ENCODE results near the gene RUNX2. TPM values are rescaled to one million over a fixed set of nuclear protein-coding genes. Genes with fewer than 3 reads are reported as not detected.

RUNX2 gene
- polyA plus RNA-seq, 1 donor: 2.6 TPM

DNA sequence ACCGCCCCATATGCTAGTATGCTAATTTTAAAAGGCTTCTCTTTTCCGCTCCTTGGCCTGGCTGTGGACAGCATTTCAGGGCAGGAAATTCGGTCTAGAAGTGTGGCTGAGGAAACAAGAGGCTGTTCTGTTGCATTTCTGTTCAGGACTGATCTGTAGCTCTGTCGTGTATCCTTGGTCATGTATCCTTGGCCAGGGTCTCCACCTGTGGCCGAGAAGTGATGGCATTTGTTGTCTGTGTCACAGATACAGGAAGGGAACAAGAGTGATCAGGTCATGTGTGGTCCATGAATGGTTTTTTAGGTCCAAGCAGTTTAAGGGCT, 350.1 kb downstream of the RUNX2 start:
- no peaks in the 10 kb centered on the region for H3K27me3 ChIP-seq (ENCODE audit: control insufficient read depth, insufficient read depth, low read length)
- no peaks in the 10 kb centered on the region for H3K36me3 ChIP-seq (ENCODE audit: control insufficient read depth, insufficient read depth, low read length)
- peaks cover 2% of the 10 kb centered on the region for H3K4me1 ChIP-seq (ENCODE audit: control insufficient read depth, insufficient read depth, low read length)
- no peak for DNase-seq
- H3K4me3 ChIP-seq (ENCODE audit: low read length): no peak overlapping the region
- no CpG with 5 or more reads among the region's 5 CpGs for WGBS (ENCODE audit: insufficient coverage, low lambda C conversion rate)
- H3K27ac ChIP-seq (ENCODE audit: low read length): no peak overlapping the region
- no peaks in the 10 kb centered on the region for H3K9me3 ChIP-seq (ENCODE audit: control insufficient read depth, low read depth, low read length)

DNA sequence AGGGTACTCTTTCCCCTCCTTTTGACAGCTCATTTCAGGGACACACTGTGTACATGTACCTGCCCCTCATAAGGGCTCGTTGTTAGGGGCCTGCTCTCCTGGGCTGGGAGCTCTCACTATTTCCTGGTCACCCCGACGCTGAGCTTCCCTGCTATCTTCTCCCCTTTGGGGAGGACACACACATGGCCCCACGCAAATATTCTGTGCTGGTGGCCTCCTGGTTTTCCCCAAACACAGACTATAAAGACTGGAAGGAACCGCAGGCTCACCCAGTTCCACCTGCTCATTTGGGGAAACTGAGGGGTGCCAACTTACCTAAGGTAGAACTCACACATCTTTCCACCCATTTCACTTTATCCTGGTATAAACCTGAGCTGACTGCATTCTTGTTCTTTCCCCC, 351.0 kb downstream of the RUNX2 start:
- no peaks in the 10 kb centered on the region for H3K9me3 ChIP-seq (ENCODE audit: control insufficient read depth, low read depth, low read length)
- no peaks in the 10 kb centered on the region for H3K36me3 ChIP-seq (ENCODE audit: control insufficient read depth, insufficient read depth, low read length)
- H3K4me3 ChIP-seq (ENCODE audit: low read length): no peak overlapping the region
- WGBS (ENCODE audit: insufficient coverage, low lambda C conversion rate): no CpG with 5 or more reads among the region's 5 CpGs
- H3K4me1 ChIP-seq (ENCODE audit: control insufficient read depth, insufficient read depth, low read length): peaks cover 2% of the 10 kb centered on the region
- H3K27ac ChIP-seq (ENCODE audit: low read length): no peak overlapping the region
- no peaks in the 10 kb centered on the region for H3K27me3 ChIP-seq (ENCODE audit: control insufficient read depth, insufficient read depth, low read length)
- no peak for DNase-seq

DNA sequence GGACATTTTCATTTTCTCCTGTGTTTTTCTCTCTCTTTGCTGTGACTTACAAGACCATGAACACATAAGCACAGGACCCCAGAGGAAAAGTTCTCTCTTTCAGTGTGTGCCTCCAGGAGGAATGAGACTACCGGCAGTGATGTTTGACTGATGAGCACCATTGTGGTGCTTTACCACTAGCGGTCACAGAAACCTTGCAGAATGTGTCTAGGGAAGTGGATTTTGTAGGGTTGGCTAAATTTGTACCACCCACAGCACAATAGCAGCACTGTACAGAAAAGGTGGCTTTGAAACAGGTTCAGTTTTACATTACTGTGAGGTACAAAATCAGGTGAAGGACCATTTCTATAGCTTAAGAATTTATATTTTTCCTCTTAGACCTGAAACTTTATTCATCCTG, 351.5 kb downstream of the RUNX2 start:
- no peaks in the 10 kb centered on the region for H3K9me3 ChIP-seq (ENCODE audit: control insufficient read depth, low read depth, low read length)
- no peaks in the 10 kb centered on the region for H3K36me3 ChIP-seq (ENCODE audit: control insufficient read depth, insufficient read depth, low read length)
- no peak for DNase-seq
- H3K27me3 ChIP-seq (ENCODE audit: control insufficient read depth, insufficient read depth, low read length): no peaks in the 10 kb centered on the region
- no peak overlapping the region for H3K4me3 ChIP-seq (ENCODE audit: low read length)
- H3K4me1 ChIP-seq (ENCODE audit: control insufficient read depth, insufficient read depth, low read length): peaks cover 2% of the 10 kb centered on the region
- H3K27ac ChIP-seq (ENCODE audit: low read length): no peak overlapping the region
- WGBS (ENCODE audit: insufficient coverage, low lambda C conversion rate): no CpG with 5 or more reads among the region's 2 CpGs

DNA sequence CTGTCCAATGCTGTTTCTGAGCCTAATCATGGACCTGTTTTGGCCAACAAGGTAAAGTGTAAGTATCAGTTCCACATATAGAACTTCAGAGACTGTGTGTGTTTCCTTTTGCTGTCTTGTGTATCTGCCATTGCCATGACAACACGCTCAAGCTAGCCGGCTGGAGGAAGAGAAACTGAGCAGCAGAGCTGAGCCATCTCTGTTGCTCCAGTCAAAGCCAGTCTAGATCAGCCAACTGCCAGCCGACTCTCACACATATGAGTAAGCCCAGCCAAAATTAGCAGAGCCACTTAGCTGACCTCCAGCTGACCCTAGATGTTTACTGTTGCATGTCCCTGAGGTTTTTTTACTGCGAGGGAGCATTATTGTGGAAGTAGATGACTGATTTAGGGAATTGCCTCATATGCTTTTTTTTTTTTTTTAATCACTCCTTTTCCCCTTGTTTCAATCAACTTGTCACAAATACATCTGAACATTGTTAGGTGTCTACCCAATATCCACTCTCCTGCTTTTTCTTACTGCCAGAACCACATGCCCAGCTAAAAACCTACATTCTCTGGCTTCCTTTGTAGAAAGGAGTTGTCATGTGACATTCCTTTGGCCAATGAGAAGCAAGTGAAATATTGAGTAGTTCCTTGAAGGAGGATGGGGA, 353.9 kb downstream of the RUNX2 start:
- Histone ChIP-seq H3K27ac (ENCODE audit: low read length) (no peak overlapping the region), H3K9me3 (ENCODE audit: control insufficient read depth, low read depth, low read length) (no peaks in the 10 kb centered on the region), H3K4me1 (ENCODE audit: control insufficient read depth, insufficient read depth, low read length) (peaks cover 2% of the 10 kb centered on the region), H3K4me3 (ENCODE audit: low read length) (no peak overlapping the region), H3K27me3 (ENCODE audit: control insufficient read depth, insufficient read depth, low read length) (no peaks in the 10 kb centered on the region), H3K36me3 (ENCODE audit: control insufficient read depth, insufficient read depth, low read length) (no peaks in the 10 kb centered on the region)
- 60% methylated on average over 1 of the region's 4 CpGs for WGBS (ENCODE audit: insufficient coverage, low lambda C conversion rate)
- DNase-seq: peak in 1 of 2 donors; percentile 11

DNA sequence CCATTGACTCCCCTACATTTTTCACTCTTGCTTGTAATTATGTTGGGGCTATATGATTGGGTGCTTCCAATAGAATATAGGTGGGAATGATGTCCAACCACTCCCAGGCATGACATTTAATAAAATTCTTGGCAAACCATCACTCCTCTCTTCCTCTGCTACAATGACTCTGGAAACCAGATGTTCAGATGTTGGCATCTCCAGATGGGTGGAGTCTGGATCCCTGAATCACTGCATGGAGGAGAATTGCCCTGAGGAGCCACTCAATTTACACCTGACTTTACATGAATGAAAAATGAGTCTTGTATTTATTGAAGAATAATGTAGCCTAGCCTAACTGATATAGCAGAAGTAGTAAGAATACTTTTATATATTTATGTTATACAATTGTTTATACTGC, 356.3 kb downstream of the RUNX2 start:
- no peaks in the 10 kb centered on the region for H3K36me3 ChIP-seq (ENCODE audit: control insufficient read depth, insufficient read depth, low read length)
- H3K9me3 ChIP-seq (ENCODE audit: control insufficient read depth, low read depth, low read length): no peaks in the 10 kb centered on the region
- DNase-seq: no peak
- H3K27ac ChIP-seq (ENCODE audit: low read length): no peak overlapping the region
- no peaks in the 10 kb centered on the region for H3K4me1 ChIP-seq (ENCODE audit: control insufficient read depth, insufficient read depth, low read length)
- H3K4me3 ChIP-seq (ENCODE audit: low read length): no peak overlapping the region
- no peaks in the 10 kb centered on the region for H3K27me3 ChIP-seq (ENCODE audit: control insufficient read depth, insufficient read depth, low read length)

DNA sequence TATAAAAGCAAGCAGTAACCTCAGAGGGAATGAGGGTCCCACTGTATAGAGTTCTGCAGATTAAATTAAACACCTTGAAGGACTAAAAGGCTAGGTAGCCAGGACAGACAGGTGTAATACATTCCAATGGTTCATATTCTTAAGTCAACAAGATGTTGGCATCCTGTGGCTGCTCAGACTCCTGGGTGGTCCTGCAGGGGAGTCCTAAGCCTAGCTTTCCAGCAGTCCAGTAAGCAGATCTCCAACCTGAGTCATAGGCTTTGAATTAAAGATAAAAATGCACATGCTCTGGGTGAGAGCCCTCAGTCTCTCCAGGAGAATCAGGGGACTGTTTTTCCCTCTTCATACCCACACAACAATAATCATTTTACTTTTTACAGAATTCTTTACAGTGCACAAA, 356.9 kb downstream of the RUNX2 start:
- H3K36me3 ChIP-seq (ENCODE audit: control insufficient read depth, insufficient read depth, low read length): no peaks in the 10 kb centered on the region
- H3K27ac ChIP-seq (ENCODE audit: low read length): no peak overlapping the region
- H3K27me3 ChIP-seq (ENCODE audit: control insufficient read depth, insufficient read depth, low read length): no peaks in the 10 kb centered on the region
- H3K9me3 ChIP-seq (ENCODE audit: control insufficient read depth, low read depth, low read length): no peaks in the 10 kb centered on the region
- no peak overlapping the region for H3K4me3 ChIP-seq (ENCODE audit: low read length)
- DNase-seq: no peak
- no peaks in the 10 kb centered on the region for H3K4me1 ChIP-seq (ENCODE audit: control insufficient read depth, insufficient read depth, low read length)

DNA sequence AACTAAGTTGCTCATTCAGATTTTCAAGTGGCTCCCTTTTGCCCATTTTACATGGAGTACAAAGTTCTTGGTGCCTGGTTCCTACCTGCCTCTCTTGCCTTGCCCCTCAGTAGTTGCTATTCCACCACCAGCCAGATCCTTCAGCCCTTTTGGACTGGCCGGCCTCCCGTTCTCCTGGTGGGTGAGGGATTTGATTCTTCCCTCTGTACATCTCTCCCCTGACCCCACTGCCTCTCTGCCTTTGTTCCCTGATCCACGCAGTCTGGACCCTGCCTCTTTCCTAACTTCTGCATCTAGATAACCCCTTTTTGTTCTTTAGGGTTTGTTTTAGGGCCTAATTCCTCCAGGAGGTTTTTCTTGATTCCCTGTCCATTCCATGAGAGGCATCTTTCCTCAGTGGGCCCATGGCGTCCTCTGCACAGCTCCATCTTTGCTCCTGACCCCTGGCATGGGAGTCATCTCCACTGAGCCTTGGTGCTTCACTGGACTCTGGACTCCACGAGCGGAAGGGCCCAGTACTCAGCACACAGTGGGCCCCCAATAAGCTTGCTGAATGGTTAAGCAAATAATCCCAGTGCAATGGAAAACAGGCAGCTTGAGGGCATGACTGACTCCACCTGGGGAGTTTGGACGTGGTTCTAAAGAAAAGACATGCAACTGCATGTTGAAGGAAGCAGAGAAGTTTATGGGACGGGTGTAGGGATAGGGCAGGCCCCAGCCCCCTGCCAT, 358.9 kb downstream of the RUNX2 start:
- H3K27ac ChIP-seq (ENCODE audit: low read length): no peak overlapping the region
- H3K9me3 ChIP-seq (ENCODE audit: control insufficient read depth, low read depth, low read length): no peaks in the 10 kb centered on the region
- no peaks in the 10 kb centered on the region for H3K27me3 ChIP-seq (ENCODE audit: control insufficient read depth, insufficient read depth, low read length)
- no peak for DNase-seq
- no CpG with 5 or more reads among the region's 8 CpGs for WGBS (ENCODE audit: insufficient coverage, low lambda C conversion rate)
- H3K4me3 ChIP-seq (ENCODE audit: low read length): no peak overlapping the region
- no peaks in the 10 kb centered on the region for H3K36me3 ChIP-seq (ENCODE audit: control insufficient read depth, insufficient read depth, low read length)
- no peaks in the 10 kb centered on the region for H3K4me1 ChIP-seq (ENCODE audit: control insufficient read depth, insufficient read depth, low read length)

DNA sequence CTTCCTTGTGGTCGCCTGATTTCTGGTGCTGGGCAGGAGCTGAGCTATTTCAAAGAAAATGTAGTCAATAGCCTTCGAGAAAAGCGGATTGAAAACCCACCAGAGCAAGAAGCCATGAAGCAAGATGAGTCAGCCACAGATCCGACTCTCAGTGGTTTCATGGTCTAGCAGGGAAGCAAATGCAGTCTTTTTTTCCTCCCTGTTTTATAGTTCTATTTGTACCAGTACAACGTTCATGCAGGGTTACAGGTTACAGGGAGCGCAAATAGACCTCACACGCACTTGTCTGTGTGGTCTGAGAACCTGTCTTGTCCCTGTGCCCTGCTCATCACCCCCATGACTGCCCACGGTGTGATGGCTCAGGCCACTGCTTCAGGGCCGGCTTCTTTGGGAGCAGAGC, 359.4 kb downstream of the RUNX2 start:
- WGBS (ENCODE audit: insufficient coverage, low lambda C conversion rate): no CpG with 5 or more reads among the region's 9 CpGs
- no peak overlapping the region for H3K4me3 ChIP-seq (ENCODE audit: low read length)
- H3K36me3 ChIP-seq (ENCODE audit: control insufficient read depth, insufficient read depth, low read length): no peaks in the 10 kb centered on the region
- no peak overlapping the region for H3K27ac ChIP-seq (ENCODE audit: low read length)
- no peaks in the 10 kb centered on the region for H3K9me3 ChIP-seq (ENCODE audit: control insufficient read depth, low read depth, low read length)
- H3K4me1 ChIP-seq (ENCODE audit: control insufficient read depth, insufficient read depth, low read length): no peaks in the 10 kb centered on the region
- DNase-seq: no peak
- no peaks in the 10 kb centered on the region for H3K27me3 ChIP-seq (ENCODE audit: control insufficient read depth, insufficient read depth, low read length)

DNA sequence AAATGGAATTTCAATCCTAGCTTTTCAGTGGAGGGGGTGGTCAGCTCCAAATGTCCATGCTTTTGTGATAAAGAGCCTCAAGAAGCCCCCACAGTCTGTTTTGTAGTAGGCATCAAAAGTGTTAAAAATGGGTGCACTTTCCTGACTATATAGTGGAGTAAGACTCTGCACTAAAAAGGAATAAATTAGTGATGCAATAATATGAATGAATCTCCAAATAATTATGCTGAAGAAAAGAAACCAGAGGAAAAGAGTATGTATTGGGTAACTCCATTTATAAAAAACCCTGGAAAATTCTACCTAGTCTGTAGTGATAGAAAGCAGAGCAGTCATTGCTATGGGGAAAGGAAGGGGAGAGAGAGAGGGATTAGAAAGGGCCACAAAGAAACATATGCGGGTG, 360.1 kb downstream of the RUNX2 start:
- H3K9me3 ChIP-seq (ENCODE audit: control insufficient read depth, low read depth, low read length): no peaks in the 10 kb centered on the region
- no peaks in the 10 kb centered on the region for H3K27me3 ChIP-seq (ENCODE audit: control insufficient read depth, insufficient read depth, low read length)
- H3K27ac ChIP-seq (ENCODE audit: low read length): no peak overlapping the region
- H3K4me3 ChIP-seq (ENCODE audit: low read length): no peak overlapping the region
- H3K36me3 ChIP-seq (ENCODE audit: control insufficient read depth, insufficient read depth, low read length): no peaks in the 10 kb centered on the region
- DNase-seq: no peak
- 89% methylated on average over 1 of the region's 1 CpG for WGBS (ENCODE audit: insufficient coverage, low lambda C conversion rate)
- H3K4me1 ChIP-seq (ENCODE audit: control insufficient read depth, insufficient read depth, low read length): no peaks in the 10 kb centered on the region

DNA sequence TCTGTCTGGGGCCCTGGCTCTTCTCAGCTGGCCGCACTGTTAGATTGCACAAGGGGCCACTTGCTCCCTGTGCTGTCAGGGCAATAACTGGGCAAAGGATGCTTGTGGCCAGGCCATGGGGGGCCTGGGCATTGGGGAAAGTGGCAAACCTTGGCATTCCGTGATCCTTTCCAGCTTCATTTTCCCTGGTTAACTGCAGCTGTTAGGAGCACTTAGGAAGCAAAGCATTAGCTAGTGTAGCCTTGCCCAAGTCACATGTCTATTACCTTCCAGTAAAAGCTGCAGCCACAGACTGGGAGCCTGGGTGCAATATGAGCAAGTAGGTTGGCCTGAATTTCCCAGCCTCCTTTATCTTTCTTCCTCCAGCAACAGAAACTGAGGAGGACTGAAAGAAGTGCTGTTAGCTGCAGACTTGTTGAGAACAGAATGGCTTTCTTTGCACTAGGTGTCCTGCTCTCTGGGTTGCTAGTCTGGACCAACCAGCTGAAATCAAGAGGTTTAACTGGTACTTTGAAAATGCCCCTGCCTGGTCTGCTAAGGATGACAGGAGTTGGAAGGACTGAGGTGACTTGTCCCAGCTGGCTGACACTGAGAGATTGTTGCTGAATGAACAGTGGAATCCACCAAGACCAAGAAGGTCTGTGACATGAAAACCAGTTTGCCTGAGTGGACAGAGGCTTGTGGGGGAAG, 361.9 kb downstream of the RUNX2 start:
- no peak for DNase-seq
- Histone ChIP-seq H3K9me3 (ENCODE audit: control insufficient read depth, low read depth, low read length) (no peaks in the 10 kb centered on the region), H3K4me3 (ENCODE audit: low read length) (no peak overlapping the region), H3K27ac (ENCODE audit: low read length) (no peak overlapping the region), H3K36me3 (ENCODE audit: control insufficient read depth, insufficient read depth, low read length) (no peaks in the 10 kb centered on the region), H3K27me3 (ENCODE audit: control insufficient read depth, insufficient read depth, low read length) (no peaks in the 10 kb centered on the region), H3K4me1 (ENCODE audit: control insufficient read depth, insufficient read depth, low read length) (no peaks in the 10 kb centered on the region)
- no CpG with 5 or more reads among the region's 2 CpGs for WGBS (ENCODE audit: insufficient coverage, low lambda C conversion rate)

DNA sequence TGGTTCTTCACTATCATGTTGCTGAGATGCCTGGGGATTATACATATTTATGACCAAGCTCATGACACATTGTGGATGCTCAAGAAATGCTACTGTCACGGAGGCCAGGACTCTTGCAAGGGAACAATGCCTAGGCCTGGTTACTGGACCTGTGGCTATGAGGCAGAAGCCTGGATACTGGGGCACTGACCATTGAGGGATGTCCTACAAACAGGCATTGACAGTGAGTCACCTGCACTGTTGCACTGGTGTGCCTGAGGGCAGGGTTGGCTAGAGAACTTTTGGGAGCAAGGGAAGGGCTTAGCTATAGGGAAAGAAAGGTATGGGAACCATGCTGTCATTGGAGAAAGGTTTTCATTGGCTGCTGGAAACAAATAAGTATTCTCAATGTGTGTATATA, 362.7 kb downstream of the RUNX2 start:
- DNase-seq: no peak
- no peak overlapping the region for H3K4me3 ChIP-seq (ENCODE audit: low read length)
- no CpG with 5 or more reads among the region's 1 CpG for WGBS (ENCODE audit: insufficient coverage, low lambda C conversion rate)

More for the DNA sequence above, 362.7 kb downstream of the RUNX2 start:
- Histone ChIP-seq H3K9me3 (ENCODE audit: control insufficient read depth, low read depth, low read length) (no peaks in the 10 kb centered on the region), H3K27ac (ENCODE audit: low read length) (no peak overlapping the region), H3K4me1 (ENCODE audit: control insufficient read depth, insufficient read depth, low read length) (no peaks in the 10 kb centered on the region), H3K36me3 (ENCODE audit: control insufficient read depth, insufficient read depth, low read length) (no peaks in the 10 kb centered on the region), H3K27me3 (ENCODE audit: control insufficient read depth, insufficient read depth, low read length) (no peaks in the 10 kb centered on the region)

Data from large intestine (tissue), 3 donors.